Stimulated activated CD4-positive, alpha-beta T cell treated with anti-CD3 and anti-CD28 coated beads, Interleukin-4, amount 100 ng/mL, for 1 hour (primary cell): Measurements from ENCODE around the gene UST.
"Not testable (repeated sequence)": the region's sequence is repeated elsewhere in the genome, so short reads cannot be mapped to it uniquely, and the experiment has no call there.

Experiments used
- DNase-seq: peaks from one replicate; pipeline ENCODE4 v3.0.0-alpha.2; 2020

UST gene

DNA sequence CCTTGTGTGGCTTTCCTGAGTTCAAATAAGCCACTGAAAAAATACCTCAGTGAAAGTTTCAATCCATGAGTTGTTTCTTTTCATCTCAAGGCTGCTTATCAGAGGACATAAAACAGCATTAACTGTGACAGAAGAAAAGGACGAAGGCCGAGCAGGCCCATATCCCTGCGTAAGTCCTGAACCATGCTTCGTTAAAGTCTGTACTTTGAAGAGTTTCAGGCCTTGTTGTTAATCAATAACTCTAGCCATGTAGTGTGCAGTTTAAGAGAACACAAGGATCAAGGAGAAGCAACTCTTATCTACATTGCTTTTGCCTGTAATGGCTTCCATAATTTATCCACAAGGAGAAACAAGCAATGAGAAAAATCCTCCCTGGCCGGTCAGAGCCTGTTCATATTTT is 165.4 kb downstream of the UST start:
- no peak for DNase-seq

- no peak for DNase-seq
Observed at GRCh38 chr6:148915810-148916209, 169.0 kb downstream of the UST start.

- not testable (repeated sequence) for DNase-seq
Observed at GRCh38 chr6:148916485-148916884, 169.7 kb downstream of the UST start.

DNA sequence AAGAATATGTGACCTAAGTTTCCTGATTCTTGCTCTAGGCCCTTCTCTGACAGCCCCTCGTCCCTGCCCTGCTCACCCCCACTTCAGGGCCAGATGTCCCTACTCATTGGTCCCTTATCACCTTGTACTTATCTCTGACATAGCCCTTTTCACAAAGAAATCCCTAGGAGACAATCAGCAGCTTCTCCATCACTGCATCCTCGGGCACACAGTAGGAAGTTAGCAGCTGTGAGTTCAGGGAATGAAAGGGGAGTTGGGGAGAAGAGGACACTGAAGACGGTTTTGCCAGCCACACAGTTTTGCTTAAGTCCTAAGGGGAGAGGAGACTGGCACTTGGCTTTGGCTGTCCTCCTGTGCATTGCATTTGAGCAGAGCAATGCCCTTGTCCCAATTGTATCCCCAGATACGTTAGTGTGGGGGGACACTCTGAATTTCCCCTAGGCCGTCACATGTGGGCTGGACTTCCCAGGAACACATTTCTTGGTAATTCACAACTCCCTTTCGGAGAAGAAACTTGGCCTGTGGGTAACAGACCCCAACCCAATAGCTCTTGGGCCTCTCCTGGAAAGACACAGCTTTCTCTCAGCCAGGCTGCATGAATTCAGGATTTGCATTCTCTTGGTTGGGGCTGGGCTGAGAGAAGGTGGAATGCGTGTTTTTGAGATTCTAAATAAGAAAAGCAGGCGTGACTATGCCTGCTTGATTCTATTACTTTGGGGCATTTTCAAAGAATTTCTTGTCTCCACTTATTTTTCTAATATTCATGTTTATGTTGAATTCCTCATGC is 177.6 kb downstream of the UST start:
- no peak for DNase-seq

GRCh38 chr6:148925701-148926100 is 178.9 kb downstream of the UST start:
- DNase-seq: no peak

DNA sequence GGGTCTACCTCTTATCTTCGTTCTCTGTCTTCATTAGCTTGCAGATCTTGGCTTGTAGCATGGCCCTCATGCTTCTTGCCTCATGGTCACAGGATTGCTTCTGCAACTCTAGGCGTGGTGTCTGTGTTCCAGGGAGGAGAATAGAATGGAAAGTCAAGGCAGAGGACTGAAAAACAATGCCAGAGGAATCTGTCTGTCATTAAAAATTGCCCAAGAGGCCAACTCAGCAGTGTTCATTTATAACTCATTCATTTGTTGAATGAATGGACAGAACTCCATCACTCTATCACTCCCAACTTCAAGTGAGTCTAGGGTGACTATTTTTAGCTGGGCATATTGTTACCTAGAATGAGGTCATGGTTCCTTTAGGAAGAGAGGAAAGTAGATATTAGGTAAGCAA is 179.6 kb downstream of the UST start:
- no peak for DNase-seq

DNA sequence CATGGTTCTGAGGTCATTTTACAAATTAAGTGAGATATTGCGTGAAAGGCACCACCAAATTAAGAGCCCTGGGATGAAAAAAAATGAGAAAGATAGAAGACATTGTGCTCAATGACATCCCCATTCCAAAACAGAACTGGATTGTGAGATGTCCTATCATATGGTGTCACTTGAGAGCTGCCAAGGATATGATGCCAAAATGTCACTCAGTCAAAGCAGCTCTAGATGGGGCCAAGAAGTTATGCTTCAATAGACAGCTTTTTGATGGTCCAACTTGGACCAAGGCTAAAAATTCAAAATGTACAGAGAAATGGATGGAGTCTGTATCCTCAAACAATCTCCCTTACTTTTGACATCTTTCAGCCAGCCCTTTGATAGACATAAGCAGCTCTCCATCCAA is 180.8 kb downstream of the UST start:
- DNase-seq: no peak

DNA sequence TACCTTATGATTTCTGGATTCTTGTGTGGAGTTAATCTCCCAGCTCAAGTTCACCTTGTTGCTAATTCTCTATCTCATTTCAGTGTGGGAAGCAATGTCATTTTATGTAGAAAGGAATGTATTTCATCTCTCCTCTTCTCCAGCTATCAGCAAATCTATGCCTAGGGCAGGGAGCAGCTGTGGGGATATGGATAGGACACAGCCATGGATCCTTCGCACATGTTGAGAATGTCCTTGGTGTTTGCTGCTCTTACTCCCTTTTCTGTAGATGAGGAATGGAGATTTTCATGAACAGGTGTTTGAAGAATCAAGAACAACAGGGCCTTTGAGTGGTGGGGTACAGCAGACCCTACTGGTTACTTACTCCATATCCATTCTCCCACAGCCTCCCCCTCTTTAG is 182.0 kb downstream of the UST start:
- no peak for DNase-seq

- no peak for DNase-seq
Observed at GRCh38 chr6:148932208-148932607, 185.4 kb downstream of the UST start.

- DNase-seq: no peak
Observed at GRCh38 chr6:148932731-148933130, 185.9 kb downstream of the UST start.

DNA sequence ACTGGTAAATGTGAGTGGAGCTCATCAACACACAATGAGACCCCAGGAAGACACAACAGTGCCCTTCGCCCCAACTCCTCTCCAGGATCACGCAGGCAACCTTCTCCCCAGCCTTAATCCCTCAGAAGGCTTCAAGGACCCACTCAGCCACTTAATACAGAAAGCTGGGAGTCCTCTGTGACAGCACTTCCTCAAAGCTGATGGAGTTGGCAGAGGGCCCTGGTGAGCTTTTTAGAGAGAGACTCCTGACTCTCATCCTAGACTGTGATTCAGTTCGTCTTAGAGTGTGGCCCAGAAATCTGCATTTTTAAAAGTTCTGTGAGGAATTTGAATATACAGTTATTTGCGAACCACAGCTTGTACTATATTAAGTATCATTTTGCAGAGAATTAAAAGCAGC is 187.7 kb downstream of the UST start:
- no peak for DNase-seq

DNA sequence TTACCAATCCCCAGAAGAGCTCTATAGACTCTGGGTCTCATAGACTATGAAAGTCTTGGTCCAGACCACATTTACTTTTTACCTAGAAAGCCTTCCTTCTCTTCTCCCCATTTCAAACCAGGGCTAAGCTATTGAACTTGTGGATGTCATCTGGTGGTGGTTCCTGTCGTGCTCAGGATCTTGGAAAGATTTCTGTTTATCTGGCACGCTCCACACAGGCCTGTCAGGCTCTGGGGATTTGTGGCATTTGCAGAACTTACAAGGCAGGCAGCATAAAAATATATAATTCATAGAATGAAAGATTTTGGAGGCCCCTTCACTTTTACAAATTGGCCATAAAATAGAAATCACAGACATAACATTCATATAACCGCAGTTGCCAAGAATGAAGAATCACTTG is 188.1 kb downstream of the UST start:
- no peak for DNase-seq

GRCh38 chr6:148935705-148936435 is 189.0 kb downstream of the UST start:
- no peak for DNase-seq

DNA sequence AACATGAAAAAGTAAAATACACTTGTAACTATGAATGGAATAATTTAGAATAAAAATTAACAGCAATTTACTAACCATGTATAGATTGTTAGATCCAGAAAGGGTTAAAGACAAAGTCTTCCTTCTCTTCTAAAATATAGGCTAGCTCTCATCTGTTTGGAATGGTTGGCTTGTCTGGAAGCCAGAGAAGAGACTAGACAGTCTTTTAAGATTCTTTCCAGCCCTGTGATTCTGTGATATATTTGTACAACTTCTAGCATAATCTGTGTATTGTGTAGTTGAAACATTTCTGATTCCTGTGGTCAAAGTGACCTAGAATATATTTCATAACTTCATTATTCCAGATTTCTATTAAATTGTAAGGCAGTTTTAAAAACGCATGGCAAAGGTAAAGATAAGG is 196.6 kb downstream of the UST start:
- DNase-seq: no peak

DNA sequence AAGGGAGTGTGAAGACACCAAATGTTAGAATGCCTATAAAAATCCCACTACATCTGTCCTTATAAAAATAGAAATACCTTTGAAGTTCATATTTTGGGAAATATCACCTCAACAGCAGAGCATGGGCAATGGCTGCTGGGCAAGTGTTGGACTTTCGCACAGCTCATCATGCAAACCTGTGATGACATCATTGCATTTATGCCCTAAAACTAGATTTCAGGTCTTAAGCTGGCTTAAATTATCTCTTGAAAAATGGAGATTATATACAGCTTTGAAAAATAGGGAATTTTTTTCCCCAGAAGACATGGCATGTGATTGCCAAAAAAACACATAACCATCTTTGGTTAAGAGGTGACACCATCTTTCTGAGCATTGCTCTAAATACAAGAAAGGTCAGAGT is 197.8 kb downstream of the UST start:
- DNase-seq: no peak

GRCh38 chr6:148945301-148946021 is 198.6 kb downstream of the UST start:
- no peak for DNase-seq

DNA sequence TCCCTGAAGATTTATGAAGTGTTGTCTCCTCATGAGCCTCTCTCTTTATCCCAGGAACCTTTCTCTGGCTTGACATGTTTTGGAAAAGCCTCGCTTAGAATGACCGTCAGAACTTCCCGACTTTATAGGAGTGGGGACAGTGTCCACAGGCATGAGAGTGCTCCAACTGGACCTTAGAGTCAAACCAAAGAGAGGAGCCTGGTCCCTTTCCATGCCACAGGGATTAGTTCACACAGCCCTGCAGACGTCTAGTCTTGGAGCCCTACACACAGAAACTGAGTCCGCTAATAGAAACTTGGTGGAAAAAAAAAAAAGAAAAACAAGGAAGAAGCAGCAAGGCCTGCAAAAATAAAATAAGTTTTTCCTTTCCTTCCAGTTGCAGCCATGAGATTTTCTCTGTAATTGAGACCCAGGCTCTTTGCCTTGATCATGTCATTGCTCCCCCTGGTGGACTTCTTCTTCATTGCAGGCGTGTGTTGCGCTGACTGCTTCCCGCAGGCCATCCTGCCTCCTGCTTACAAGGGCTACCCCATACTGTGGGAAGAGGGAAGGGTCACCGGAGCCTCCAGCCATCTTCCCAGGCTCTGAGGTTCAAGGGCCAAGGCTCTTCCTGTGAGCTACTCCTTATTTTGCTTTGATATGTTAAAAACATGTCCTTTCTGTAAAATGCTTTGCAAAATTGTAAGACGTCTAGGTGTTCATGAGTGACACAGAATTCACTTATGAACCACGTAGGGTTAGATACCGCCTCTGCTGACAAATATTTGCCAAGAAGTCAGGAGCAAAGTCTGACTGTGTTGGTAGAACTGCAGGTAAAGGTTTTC is 201.0 kb downstream of the UST start:
- DNase-seq: peak; percentile 76

DNA sequence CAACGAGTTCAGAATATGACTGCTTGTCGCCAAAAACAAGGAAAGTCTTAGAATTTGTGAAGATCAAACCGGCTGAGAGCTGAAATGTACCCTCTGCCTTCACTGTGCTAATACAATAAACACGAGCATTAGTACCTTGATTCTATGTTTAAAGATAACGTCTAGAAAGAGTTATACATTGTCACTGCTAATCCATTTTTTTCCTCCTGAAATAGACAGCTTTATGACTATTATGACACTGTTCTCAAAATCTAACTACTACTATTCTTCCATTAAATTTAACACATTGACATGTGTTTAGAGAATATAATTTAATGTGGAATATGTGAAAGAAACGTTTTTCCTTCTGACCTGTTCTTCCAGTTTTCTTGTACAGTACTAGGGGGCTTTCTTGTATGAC is 204.8 kb downstream of the UST start:
- DNase-seq: no peak

DNA sequence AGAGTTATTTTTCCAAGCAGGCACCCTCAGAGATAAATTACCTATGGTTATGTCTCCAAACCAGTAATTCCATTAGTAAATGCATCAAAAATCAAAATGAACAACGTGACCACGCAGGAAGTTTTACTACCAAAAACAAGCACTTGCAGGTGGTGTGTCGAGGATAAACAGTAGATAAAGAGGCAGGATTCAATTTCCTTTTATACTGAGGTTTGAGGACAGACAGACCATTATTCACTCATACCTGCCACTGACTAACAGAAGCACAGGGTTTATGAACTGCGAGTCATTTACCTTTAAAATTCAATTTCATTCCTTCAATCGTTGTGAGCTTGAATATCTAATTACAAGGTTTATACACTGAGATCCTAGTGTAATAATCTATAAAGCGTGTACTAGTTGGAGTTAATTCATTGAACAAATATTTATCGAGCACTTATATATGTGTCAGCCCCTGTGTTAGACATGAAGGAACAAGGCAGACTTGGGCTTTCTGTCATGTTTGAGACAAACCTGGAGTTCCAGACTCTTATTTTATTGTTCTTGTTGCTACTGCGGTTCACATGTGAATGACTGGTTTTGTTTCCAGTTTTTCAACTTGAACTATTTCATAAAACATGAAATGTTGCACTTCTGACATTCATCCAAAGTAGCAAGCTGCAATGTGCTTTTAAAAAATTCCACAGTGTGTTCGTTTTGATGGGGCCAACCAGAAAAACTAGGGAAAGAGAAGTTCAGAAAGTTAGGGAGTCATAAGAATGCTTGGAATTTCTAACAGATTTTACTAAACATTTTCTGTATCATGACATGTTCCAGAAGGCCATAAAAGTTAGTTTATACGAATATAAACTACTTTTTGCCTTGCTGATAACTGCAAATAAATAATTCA is 205.6 kb downstream of the UST start:
- no peak for DNase-seq

- DNase-seq: no peak
Observed at GRCh38 chr6:148954461-148954860, 207.6 kb downstream of the UST start.

- DNase-seq: no peak
Observed at GRCh38 chr6:148954934-148955333, 208.1 kb downstream of the UST start.

DNA sequence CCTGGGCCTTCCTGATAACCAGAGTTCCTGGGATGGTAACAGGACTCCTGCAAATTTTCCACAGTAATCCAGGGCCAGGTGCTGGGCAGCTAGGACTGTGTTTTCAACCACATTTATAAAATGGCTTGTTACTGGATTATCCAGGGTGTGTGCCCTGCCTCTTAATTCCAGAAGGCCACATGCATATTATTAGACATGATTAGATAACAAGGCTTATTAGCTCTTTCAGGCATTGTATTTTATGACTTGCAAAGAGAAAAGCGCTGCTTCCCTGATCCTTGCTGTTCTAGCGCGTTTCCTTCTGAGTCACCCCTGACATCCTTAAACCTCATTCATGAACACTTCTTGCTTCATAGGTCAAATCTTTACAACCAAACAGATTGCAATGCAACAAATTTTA is 208.6 kb downstream of the UST start:
- DNase-seq: no peak
